Left lung (tissue), 10 donors: ENCODE data around the gene CDK11B. TPM values are rescaled to one million over a fixed set of nuclear protein-coding genes. Genes with fewer than 3 reads are reported as not detected.

Experiments
- ATAC-seq: fragments of 200-7000 bp; cut with Tn5 transposase; one replicate; pipeline ENCODE4 v1.9.1; 2020; ENCODE audit warnings: moderate library complexity
- DNase-seq, 4 donors: peaks; one replicate each; pipeline ENCODE4 v3.0.0-alpha.2; 2013 to 2020
- H3K27ac ChIP-seq, 2 donors: fragments of 200-600 bp; sonication (generic) in 1 of 2; one replicate each; pipeline versions ENCODE4 v1.5.0 to v1.8.0; 2020 to 2021
- H3K27me3 ChIP-seq, 2 donors: fragments of 200-600 bp; sonication (generic) in 1 of 2; one replicate each; pipeline versions ENCODE4 v1.5.0 to v1.8.0; 2020 to 2021
- H3K36me3 ChIP-seq, 2 donors: fragments of 200-600 bp; sonication (generic) in 1 of 2; one replicate each; pipeline versions ENCODE4 v1.5.0 to v1.8.0; 2020 to 2021
- H3K4me1 ChIP-seq, 2 donors: fragments of 200-600 bp; one replicate each; pipeline ENCODE4 v1.8.0; 2021
- H3K4me3 ChIP-seq, 2 donors: fragments of 200-600 bp; sonication (generic) in 1 of 2; one replicate each; pipeline versions ENCODE4 v1.5.0 to v1.8.0; 2020 to 2021; ENCODE audit warnings: mild to moderate bottlenecking in 1 of 2
- H3K9me3 ChIP-seq, 2 donors: fragments of 200-600 bp; sonication (generic) in 1 of 2; one replicate each; pipeline versions ENCODE4 v1.5.0 to v1.8.0; 2020 to 2021
- CTCF ChIP-seq, 2 donors: fragments of 200-600 bp; sonication (generic) in 1 of 2; IDR thresholded peaks; one replicate each; pipeline versions ENCODE4 v1.5.0 to v1.8.0; 2021; ENCODE audit warnings: antibody characterized with exemption in 2 of 2
- intact Hi-C, 2 donors: fragments of 100-400 bp; cut with DNase I; formaldehyde crosslinking; loops; one replicate each; pipeline versions ENCODE4 v1.11.2 to v1.14.2; 2022
- polyA plus RNA-seq, 6 donors: library from polyadenylated mRNA; unstranded; fragments of 120-200 nt; gene quantifications; one replicate each; pipeline ENCODE4 v1.2.1, GENCODE V29; 2013; ENCODE audit not compliant: insufficient read length in 6 of 6
- total RNA-seq, 2 donors: library from RNA; stranded (reverse); fragmentation: NEBNext Ultra II Directional; extraction: Animal tissue kit (Norgen Biotek cat#: 25700); gene quantifications; one replicate each; pipeline ENCODE4 v1.2.1, GENCODE V29; 2021
- donor health status: DM: no; HTN: yes; CAD: no.
- donor health status: DM: no; HTN: no; CAD: no.

The CDK11B gene
- total and polyA plus RNA-seq, 8 donors = 16.3 to 46.8 (median 40.2) TPM

GRCh38 chr1:1622010-1622787, 36.6 kb downstream of the CDK11B start:
- intact Hi-C loops = no loop called here
- Histone ChIP-seq H3K4me3 (no peak overlapping the region), H3K27ac (no peak overlapping the region), H3K27me3 (no peaks in the 10 kb centered on the region), H3K9me3 (no peaks in the 10 kb centered on the region), H3K4me1 (peaks cover 0 to 5% of the 10 kb centered on the region in 2 donors), H3K36me3 (peaks cover 0 to 14% of the 10 kb centered on the region in 2 donors)
- no peak for TF ChIP-seq CTCF (IDR thresholded peaks at IDR 0.05)
- DNase-seq (peak in 1 of 4 donors; percentile 61), ATAC-seq (no peak)

GRCh38 chr1:1621173-1622009, 37.4 kb downstream of the CDK11B start:
- ATAC-seq (no peak), DNase-seq (peak in 1 of 4 donors; percentile 75)
- Histone ChIP-seq H3K27ac (no peak overlapping the region), H3K36me3 (peaks cover 0 to 14% of the 10 kb centered on the region in 2 donors), H3K4me1 (peaks cover 8 to 13% of the 10 kb centered on the region in 2 donors), H3K9me3 (no peaks in the 10 kb centered on the region), H3K27me3 (no peaks in the 10 kb centered on the region), H3K4me3 (no peak overlapping the region)
- TF ChIP-seq CTCF (IDR thresholded peaks at IDR 0.05) = no peak
- intact Hi-C loops = no loop called here

GRCh38 chr1:1620433-1621139, 38.2 kb downstream of the CDK11B start:
- H3K27me3 ChIP-seq = no peaks in the 10 kb centered on the region
- H3K36me3 ChIP-seq = peaks cover 0 to 14% of the 10 kb centered on the region in 2 donors
- no peak overlapping the region for H3K4me3 ChIP-seq
- intact Hi-C loops = no loop called here
- H3K4me1 ChIP-seq = peaks cover 9 to 15% of the 10 kb centered on the region in 2 donors
- no peak overlapping the region for H3K27ac ChIP-seq
- DNase-seq (peak in 1 of 4 donors; percentile 69), ATAC-seq (no peak)
- no peaks in the 10 kb centered on the region for H3K9me3 ChIP-seq
- TF ChIP-seq CTCF (IDR thresholded peaks at IDR 0.05) = no peak

GRCh38 chr1:1619917-1620361, 38.9 kb downstream of the CDK11B start:
- peak in 1 of 4 donors; percentile 61 for DNase-seq
- Histone ChIP-seq H3K27me3 (no peaks in the 10 kb centered on the region), H3K4me3 (no peak overlapping the region), H3K27ac (no peak overlapping the region), H3K9me3 (no peaks in the 10 kb centered on the region), H3K36me3 (peaks cover 0 to 14% of the 10 kb centered on the region in 2 donors), H3K4me1 (peaks cover 9 to 16% of the 10 kb centered on the region in 2 donors)
- no peak for ATAC-seq
- intact Hi-C loops = no loop called here
- no peak for TF ChIP-seq CTCF (IDR thresholded peaks at IDR 0.05)
